Measurements from ENCODE around the gene FOLH1.
"Not testable (repeated sequence)": the region's sequence is repeated elsewhere in the genome, so short reads cannot be mapped to it uniquely, and the experiment has no call there.

The FOLH1 gene

GRCh38 chr11:49233019-49233418 is 24.6 kb upstream of the FOLH1 start:
- H2AFZ ChIP-seq (ENCODE audit: low read length); H3K4me1 ChIP-seq (ENCODE audit: insufficient read depth, low read length, poor library complexity, severe bottlenecking); H3K4me3 ChIP-seq (ENCODE audit: low read length, poor library complexity, severe bottlenecking); H3K9me3 ChIP-seq (ENCODE audit: insufficient read depth, low read depth, low read length); H3K9me2 ChIP-seq (replicated peaks; ENCODE audit: low read depth, low read length); H3K36me3 ChIP-seq (ENCODE audit: insufficient read depth, low read length); H3K4me2 ChIP-seq (ENCODE audit: low read depth, low read length, poor library complexity, severe bottlenecking); H3F3A ChIP-seq (ENCODE audit: low read depth); H3K79me2 ChIP-seq (ENCODE audit: insufficient read depth, low read length); H3K27me3 ChIP-seq (ENCODE audit: insufficient read depth, low read length, poor library complexity, severe bottlenecking); H3K9ac ChIP-seq (ENCODE audit: low read depth, low read length, poor library complexity, severe bottlenecking); H4K20me1 ChIP-seq (ENCODE audit: insufficient read depth, low read length, poor library complexity, severe bottlenecking): not testable (repeated sequence)

- not testable (repeated sequence) for H3K4me3 ChIP-seq (ENCODE audit: low read length, poor library complexity, severe bottlenecking); H3K36me3 ChIP-seq (ENCODE audit: insufficient read depth, low read length); H3K79me2 ChIP-seq (ENCODE audit: insufficient read depth, low read length); H3K9me3 ChIP-seq (ENCODE audit: insufficient read depth, low read depth, low read length); H3F3A ChIP-seq (ENCODE audit: low read depth); H2AFZ ChIP-seq (ENCODE audit: low read length); H3K4me1 ChIP-seq (ENCODE audit: insufficient read depth, low read length, poor library complexity, severe bottlenecking); H4K20me1 ChIP-seq (ENCODE audit: insufficient read depth, low read length, poor library complexity, severe bottlenecking); H3K4me2 ChIP-seq (ENCODE audit: low read depth, low read length, poor library complexity, severe bottlenecking); H3K9ac ChIP-seq (ENCODE audit: low read depth, low read length, poor library complexity, severe bottlenecking); H3K9me2 ChIP-seq (replicated peaks; ENCODE audit: low read depth, low read length); H3K27me3 ChIP-seq (ENCODE audit: insufficient read depth, low read length, poor library complexity, severe bottlenecking)
These were observed 23.3 kb upstream of the FOLH1 start for GRCh38 chr11:49231725-49232124.

- H3K4me2 ChIP-seq (ENCODE audit: low read depth, low read length, poor library complexity, severe bottlenecking); H3K4me1 ChIP-seq (ENCODE audit: insufficient read depth, low read length, poor library complexity, severe bottlenecking); H3K4me3 ChIP-seq (ENCODE audit: low read length, poor library complexity, severe bottlenecking); H3K27me3 ChIP-seq (ENCODE audit: insufficient read depth, low read length, poor library complexity, severe bottlenecking); H3K36me3 ChIP-seq (ENCODE audit: insufficient read depth, low read length); H3F3A ChIP-seq (ENCODE audit: low read depth); H3K79me2 ChIP-seq (ENCODE audit: insufficient read depth, low read length); H4K20me1 ChIP-seq (ENCODE audit: insufficient read depth, low read length, poor library complexity, severe bottlenecking); H3K9ac ChIP-seq (ENCODE audit: low read depth, low read length, poor library complexity, severe bottlenecking); H2AFZ ChIP-seq (ENCODE audit: low read length); H3K9me3 ChIP-seq (ENCODE audit: insufficient read depth, low read depth, low read length); H3K9me2 ChIP-seq (replicated peaks; ENCODE audit: low read depth, low read length): not testable (repeated sequence)
These were observed 22.1 kb upstream of the FOLH1 start for GRCh38 chr11:49230534-49230933.

- not testable (repeated sequence) for H3K9me2 ChIP-seq (replicated peaks; ENCODE audit: low read depth, low read length); H4K20me1 ChIP-seq (ENCODE audit: insufficient read depth, low read length, poor library complexity, severe bottlenecking); H3K79me2 ChIP-seq (ENCODE audit: insufficient read depth, low read length); H3K4me3 ChIP-seq (ENCODE audit: low read length, poor library complexity, severe bottlenecking); H2AFZ ChIP-seq (ENCODE audit: low read length); H3K9ac ChIP-seq (ENCODE audit: low read depth, low read length, poor library complexity, severe bottlenecking); H3K4me1 ChIP-seq (ENCODE audit: insufficient read depth, low read length, poor library complexity, severe bottlenecking); H3K36me3 ChIP-seq (ENCODE audit: insufficient read depth, low read length); H3K9me3 ChIP-seq (ENCODE audit: insufficient read depth, low read depth, low read length); H3F3A ChIP-seq (ENCODE audit: low read depth); H3K4me2 ChIP-seq (ENCODE audit: low read depth, low read length, poor library complexity, severe bottlenecking); H3K27me3 ChIP-seq (ENCODE audit: insufficient read depth, low read length, poor library complexity, severe bottlenecking)
These were observed 21.6 kb upstream of the FOLH1 start for GRCh38 chr11:49230001-49230400.

GRCh38 chr11:49229136-49229535 is 20.7 kb upstream of the FOLH1 start:
- H4K20me1 ChIP-seq (ENCODE audit: insufficient read depth, low read length, poor library complexity, severe bottlenecking); H2AFZ ChIP-seq (ENCODE audit: low read length); H3K36me3 ChIP-seq (ENCODE audit: insufficient read depth, low read length); H3K4me3 ChIP-seq (ENCODE audit: low read length, poor library complexity, severe bottlenecking); H3K9me3 ChIP-seq (ENCODE audit: insufficient read depth, low read depth, low read length); H3K4me2 ChIP-seq (ENCODE audit: low read depth, low read length, poor library complexity, severe bottlenecking); H3K27me3 ChIP-seq (ENCODE audit: insufficient read depth, low read length, poor library complexity, severe bottlenecking); H3K9ac ChIP-seq (ENCODE audit: low read depth, low read length, poor library complexity, severe bottlenecking); H3K9me2 ChIP-seq (replicated peaks; ENCODE audit: low read depth, low read length); H3K79me2 ChIP-seq (ENCODE audit: insufficient read depth, low read length); H3K4me1 ChIP-seq (ENCODE audit: insufficient read depth, low read length, poor library complexity, severe bottlenecking); H3F3A ChIP-seq (ENCODE audit: low read depth): not testable (repeated sequence)
- peak; percentile 37; the same call in 1 of the 2 replicates for TF ChIP-seq CTCF (conservative IDR thresholded peaks at IDR 0.05; ENCODE audit: low read length)

- not testable (repeated sequence) for H3F3A ChIP-seq (ENCODE audit: low read depth); H3K4me1 ChIP-seq (ENCODE audit: insufficient read depth, low read length, poor library complexity, severe bottlenecking); H3K79me2 ChIP-seq (ENCODE audit: insufficient read depth, low read length); H3K4me3 ChIP-seq (ENCODE audit: low read length, poor library complexity, severe bottlenecking); H3K36me3 ChIP-seq (ENCODE audit: insufficient read depth, low read length); H3K4me2 ChIP-seq (ENCODE audit: low read depth, low read length, poor library complexity, severe bottlenecking); H3K27me3 ChIP-seq (ENCODE audit: insufficient read depth, low read length, poor library complexity, severe bottlenecking); H3K9me3 ChIP-seq (ENCODE audit: insufficient read depth, low read depth, low read length); H3K9me2 ChIP-seq (replicated peaks; ENCODE audit: low read depth, low read length); H3K9ac ChIP-seq (ENCODE audit: low read depth, low read length, poor library complexity, severe bottlenecking); H4K20me1 ChIP-seq (ENCODE audit: insufficient read depth, low read length, poor library complexity, severe bottlenecking); H2AFZ ChIP-seq (ENCODE audit: low read length)
These were observed 16.9 kb upstream of the FOLH1 start for GRCh38 chr11:49225255-49225785.
